Upper lobe of right lung (tissue), 1 donor: ENCODE data around the gene EPB41L3. TPM values are rescaled to one million over a fixed set of nuclear protein-coding genes. Genes with fewer than 3 reads are reported as not detected.

Experiments used
- ATAC-seq: fragments of 200-7000 bp; cut with Tn5 transposase; one replicate; pipeline ENCODE4 v1.9.1; 2020; ENCODE audit warnings: mild to moderate bottlenecking, moderate library complexity
- DNase-seq: peaks from one replicate; pipeline ENCODE4 v3.0.0-alpha.2; 2020
- H3K27ac ChIP-seq: fragments of 200-600 bp; one replicate; pipeline ENCODE4 v1.8.0; 2022
- H3K27me3 ChIP-seq: fragments of 200-600 bp; one replicate; pipeline ENCODE4 v1.8.0; 2022; ENCODE audit warnings: mild to moderate bottlenecking
- H3K36me3 ChIP-seq: fragments of 200-600 bp; one replicate; pipeline ENCODE4 v1.8.0; 2022
- H3K4me1 ChIP-seq: fragments of 200-600 bp; one replicate; pipeline ENCODE4 v1.8.0; 2022
- H3K4me3 ChIP-seq: fragments of 200-600 bp; one replicate; pipeline ENCODE4 v1.8.0; 2022; ENCODE audit warnings: mild to moderate bottlenecking
- H3K9me3 ChIP-seq: fragments of 200-600 bp; one replicate; pipeline ENCODE4 v1.8.0; 2022
- CTCF ChIP-seq: fragments of 200-600 bp; IDR thresholded peaks from one replicate; pipeline ENCODE4 v1.8.0; 2022; ENCODE audit warnings: antibody characterized with exemption
- intact Hi-C: fragments of 100-400 bp; cut with DNase I; formaldehyde crosslinking; loops from one replicate; pipeline ENCODE4 v1.11.0; 2022
- total RNA-seq: library from RNA; stranded (reverse); fragmentation: NEBNext Ultra II Directional; extraction: Animal tissue kit (Norgen Biotek cat#: 25700); gene quantifications from one replicate; pipeline ENCODE4 v1.2.1, GENCODE V29; 2021
- donor health status: DM: no; HTN: yes; CAD: no; lungs with severe emphysema.

Gene EPB41L3
- total RNA-seq, 1 donor from 2014 or later, result 68.9 TPM

DNA sequence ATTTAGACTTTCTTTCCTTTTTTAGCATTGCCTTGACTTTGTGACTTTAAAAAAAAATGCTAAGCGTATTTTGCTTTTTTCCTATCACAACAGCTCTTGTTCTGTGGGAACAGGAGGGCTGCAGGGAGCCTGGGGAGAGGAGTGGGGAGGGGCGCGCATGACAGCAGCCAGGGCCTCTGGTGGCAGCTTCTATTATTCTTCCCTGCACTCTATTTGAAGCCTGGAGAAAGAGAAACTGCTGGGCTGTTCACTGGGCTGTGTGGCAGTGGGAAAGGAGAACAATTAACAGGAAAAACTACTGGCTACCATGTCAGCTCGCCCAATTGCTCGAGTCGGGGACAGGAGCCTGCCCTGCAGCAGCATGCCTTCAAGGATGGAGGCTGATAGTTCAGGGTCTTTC, 129.3 kb downstream of the EPB41L3 start:
- peaks cover 6% of the 10 kb centered on the region for H3K4me1 ChIP-seq
- DNase-seq, result no peak

GRCh38 chr18:5413447-5413846, 130.3 kb downstream of the EPB41L3 start:
- H3K27ac ChIP-seq, result no peak overlapping the region
- peaks cover 6% of the 10 kb centered on the region for H3K4me1 ChIP-seq
- no peaks in the 10 kb centered on the region for H3K9me3 ChIP-seq
- DNase-seq, result no peak
- TF ChIP-seq CTCF, result no peak
- intact Hi-C loops, result no loop called here
- H3K36me3 ChIP-seq, result no peaks in the 10 kb centered on the region
- no peak for ATAC-seq
- H3K4me3 ChIP-seq, result no peak overlapping the region
- H3K27me3 ChIP-seq, result no peaks in the 10 kb centered on the region

More for the DNA sequence above, 129.3 kb downstream of the EPB41L3 start:
- TF ChIP-seq CTCF, result no peak
- Histone ChIP-seq H3K36me3 (no peaks in the 10 kb centered on the region), H3K27ac (no peak overlapping the region), H3K4me3 (no peak overlapping the region), H3K9me3 (no peaks in the 10 kb centered on the region), H3K27me3 (no peaks in the 10 kb centered on the region)
- intact Hi-C loops, result no loop called here
- ATAC-seq, result no peak

DNA sequence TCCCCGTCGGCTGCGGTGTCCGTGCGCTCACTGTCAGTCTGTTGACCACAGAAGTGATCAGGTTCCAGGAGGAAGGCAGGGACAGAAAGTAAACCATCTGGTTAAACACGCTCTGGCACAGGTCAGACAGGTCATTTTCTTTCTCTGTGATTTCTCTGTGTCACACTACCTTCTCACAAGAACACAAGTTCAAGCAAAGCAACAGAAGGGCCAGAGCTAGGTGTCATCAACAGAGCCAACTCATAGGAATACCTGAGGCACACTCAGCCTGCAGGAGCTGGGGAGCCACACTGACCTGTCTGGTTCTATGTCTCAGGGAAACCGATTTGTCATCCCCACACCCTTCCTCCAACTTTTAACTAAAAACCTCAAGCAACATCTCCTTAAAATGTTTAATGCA, 133.2 kb downstream of the EPB41L3 start:
- Histone ChIP-seq H3K27me3 (no peaks in the 10 kb centered on the region), H3K9me3 (no peaks in the 10 kb centered on the region), H3K36me3 (no peaks in the 10 kb centered on the region), H3K27ac (no peak overlapping the region), H3K4me1 (no peaks in the 10 kb centered on the region), H3K4me3 (no peak overlapping the region)
- intact Hi-C loops, result no loop called here
- no peak for DNase-seq
- no peak for ATAC-seq
- TF ChIP-seq CTCF, result no peak

DNA sequence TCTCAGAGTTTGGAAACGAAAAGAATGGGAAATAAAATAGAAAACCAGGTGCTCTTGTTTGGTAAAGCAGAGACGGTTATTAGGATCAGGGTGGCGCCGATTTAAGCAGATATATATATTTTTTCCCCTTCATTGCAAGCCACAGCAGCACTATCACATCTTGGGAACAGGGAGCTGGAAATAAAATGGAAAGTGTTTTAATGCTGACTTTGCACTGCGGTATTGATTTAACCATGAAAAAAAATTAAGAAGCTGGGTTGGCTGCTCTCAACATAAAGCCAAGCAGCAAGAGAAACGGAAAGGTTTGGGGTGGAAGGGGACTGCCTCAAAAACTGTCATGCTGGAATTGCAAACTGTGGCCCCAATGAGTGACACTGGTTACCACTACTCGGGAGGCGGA, 145.5 kb downstream of the EPB41L3 start:
- Histone ChIP-seq H3K27me3 (no peaks in the 10 kb centered on the region), H3K9me3 (no peaks in the 10 kb centered on the region), H3K27ac (no peak overlapping the region), H3K4me1 (no peaks in the 10 kb centered on the region), H3K36me3 (peaks cover 15% of the 10 kb centered on the region), H3K4me3 (no peak overlapping the region)
- ATAC-seq (no peak), DNase-seq (no peak)
- TF ChIP-seq CTCF, result no peak
- intact Hi-C loops, result no loop called here

DNA sequence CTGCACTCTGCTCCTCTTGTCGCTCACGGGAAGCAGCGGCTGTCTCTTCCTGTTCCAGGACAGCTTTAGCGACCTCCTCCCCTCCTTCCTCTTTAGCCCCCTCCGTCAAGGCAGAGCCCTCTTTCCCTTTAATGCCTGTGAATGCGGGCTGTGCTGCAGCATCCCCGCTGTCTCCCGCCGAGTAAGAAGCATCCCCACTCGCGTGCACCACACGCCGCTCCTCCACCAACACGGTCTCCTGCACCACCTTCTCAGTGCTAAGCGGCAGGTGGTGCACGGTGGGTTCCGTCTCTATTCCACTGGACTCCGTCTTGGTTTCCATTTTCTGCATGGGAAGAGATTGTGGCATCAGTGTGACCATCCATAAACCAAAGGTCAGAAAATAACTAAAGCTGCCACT, 146.7 kb downstream of the EPB41L3 start:
- no peak for DNase-seq
- intact Hi-C loops, result no loop called here
- ATAC-seq, result no peak

More for the DNA sequence above, 146.7 kb downstream of the EPB41L3 start:
- peaks cover 15% of the 10 kb centered on the region for H3K36me3 ChIP-seq
- no peaks in the 10 kb centered on the region for H3K4me1 ChIP-seq
- no peaks in the 10 kb centered on the region for H3K9me3 ChIP-seq
- no peaks in the 10 kb centered on the region for H3K27me3 ChIP-seq
- TF ChIP-seq CTCF, result no peak
- no peak overlapping the region for H3K4me3 ChIP-seq
- no peak overlapping the region for H3K27ac ChIP-seq
